Hepatocyte (in vitro differentiated cells): ENCODE results near the gene HIP1. TPM values are rescaled to one million over a fixed set of nuclear protein-coding genes. Genes with fewer than 3 reads are reported as not detected.
A peak's percentile ranks its signal among the peaks of the same experiment; 100 is the strongest.
"Not testable (repeated sequence)": the region's sequence is repeated elsewhere in the genome, so short reads cannot be mapped to it uniquely, and the experiment has no call there.

Source experiments
- DNase-seq: peaks from one replicate; pipeline ENCODE4 v3.0.0-alpha.2; 2016; ENCODE audit warnings: low spot score
- H2AFZ ChIP-seq: fragments of 200-600 bp; sonication (generic); 2 replicates; pipeline ENCODE4 v1.6.0; 2016; ENCODE audit warnings: antibody characterized with exemption, mild to moderate bottlenecking
- H3K27ac ChIP-seq: fragments of 200-600 bp; sonication (generic); 2 replicates; pipeline ENCODE4 v1.5.1; 2016; ENCODE audit warnings: mild to moderate bottlenecking
- H3K27me3 ChIP-seq: fragments of 200-600 bp; sonication (generic); 2 replicates; pipeline ENCODE4 v1.6.1; 2016
- H3K36me3 ChIP-seq: fragments of 200-600 bp; sonication (generic); replicated peaks from 2 replicates; pipeline ENCODE4 v1.5.1; 2016; ENCODE audit warnings: low read depth; ENCODE audit not compliant: insufficient read depth
- H3K4me1 ChIP-seq: fragments of 200-600 bp; sonication (generic); 2 replicates; pipeline ENCODE4 v1.5.1; 2016; ENCODE audit warnings: mild to moderate bottlenecking, moderate library complexity; ENCODE audit not compliant: insufficient read depth
- H3K4me2 ChIP-seq: fragments of 200-600 bp; sonication (generic); 2 replicates; pipeline ENCODE4 v1.6.0; 2016
- H3K4me3 ChIP-seq: fragments of 200-600 bp; sonication (generic); 2 replicates; pipeline ENCODE4 v1.5.1; 2016; ENCODE audit warnings: mild to moderate bottlenecking
- H3K79me2 ChIP-seq: fragments of 200-600 bp; sonication (generic); 2 replicates; pipeline ENCODE4 v1.6.0; 2017; ENCODE audit warnings: mild to moderate bottlenecking
- H3K9me2 ChIP-seq: fragments of 200-600 bp; sonication (generic); replicated peaks from 2 replicates; pipeline ENCODE4 v1.6.0; 2017; ENCODE audit warnings: mild to moderate bottlenecking; ENCODE audit not compliant: insufficient read depth
- H3K9me3 ChIP-seq: fragments of 200-600 bp; sonication (generic); 2 replicates; pipeline ENCODE4 v1.5.1; 2016; ENCODE audit warnings: low read depth, mild to moderate bottlenecking
- H4K20me1 ChIP-seq: fragments of 200-600 bp; sonication (generic); 2 replicates; pipeline ENCODE4 v1.6.0; 2016; ENCODE audit warnings: mild to moderate bottlenecking; ENCODE audit not compliant: insufficient read depth, poor library complexity, severe bottlenecking
- CTCF ChIP-seq: fragments of 200-600 bp; sonication (generic); IDR thresholded peaks from 2 replicates; pipeline ENCODE4 v1.5.1; 2016; ENCODE audit warnings: antibody characterized with exemption, mild to moderate bottlenecking; ENCODE audit not compliant: poor library complexity
- EZH2 ChIP-seq: fragments of 200-600 bp; sonication (generic); IDR thresholded peaks from 2 replicates; pipeline ENCODE4 v1.6.1; 2016; ENCODE audit warnings: antibody characterized with exemption, mild to moderate bottlenecking, borderline replicate concordance
- EZH2phosphoT487 ChIP-seq: fragments of 200-600 bp; sonication (generic); IDR thresholded peaks from one replicate; pipeline ENCODE4 v1.6.1; 2018; ENCODE audit warnings: antibody characterized with exemption, mild to moderate bottlenecking, low read depth, moderate library complexity; ENCODE audit not compliant: unreplicated experiment, severe bottlenecking
- WGBS: methylation state at CpG from one replicate; pipeline ENCODE4 v1.1.6; 2016; ENCODE audit warnings: low lambda C conversion rate; ENCODE audit errors: missing lambda C conversion rate; 5-methylcytosine and 5-hydroxymethylcytosine counted together
- polyA plus RNA-seq: library from polyadenylated mRNA; unstranded; fragments of >200 nt; fragmentation: Nextera tagmentation; extraction: Ambion mirVana; gene quantifications from 2 replicates; pipeline ENCODE4 v1.2.1, GENCODE V29; 2016
- total RNA-seq: library from RNA; depleted of rRNA; stranded (reverse); fragments of >200 nt; gene quantifications from 2 replicates; pipeline ENCODE4 v1.2.3, GENCODE V29; 2014

HIP1 gene
- total RNA-seq = 9.3 and 14.5 TPM in 2 replicates
- polyA plus RNA-seq = 7.4 and 8.3 TPM in 2 replicates

- peak within 1 kb of the TSS; percentile 72 for H3K4me3 ChIP-seq
- H3K36me3 ChIP-seq = no peaks in the 10 kb centered on the region
- TF ChIP-seq EZH2 = no peak
- TF ChIP-seq CTCF = no peak
- TF ChIP-seq EZH2phosphoT487 = no peak
- no peaks in the 10 kb centered on the region for H4K20me1 ChIP-seq
- no peaks in the 10 kb centered on the region for H3K9me3 ChIP-seq
- peak within 1 kb of the TSS; percentile 97 for H3K4me2 ChIP-seq
- peaks cover 15% of the 10 kb centered on the region for H3K27me3 ChIP-seq
- H3K4me1 ChIP-seq = no peaks in the 10 kb centered on the region
- 4% methylated on average over 30 of the region's 30 CpGs for WGBS
- H3K79me2 ChIP-seq = peaks cover 8% of the 10 kb centered on the region
- peak within 1 kb of the TSS; percentile 92 for H2AFZ ChIP-seq
- DNase-seq = no peak
- H3K9me2 ChIP-seq = no peaks in the 10 kb centered on the region
- H3K27ac ChIP-seq = peak within 1 kb of the TSS; percentile 73
Measured at GRCh38 chr7:75738604-75738974, at the start of gene HIP1. TSS of gene HIP1 (minus strand) at chr7:75738941. CDS start at chr7:75738920, 21 bp downstream.

DNA sequence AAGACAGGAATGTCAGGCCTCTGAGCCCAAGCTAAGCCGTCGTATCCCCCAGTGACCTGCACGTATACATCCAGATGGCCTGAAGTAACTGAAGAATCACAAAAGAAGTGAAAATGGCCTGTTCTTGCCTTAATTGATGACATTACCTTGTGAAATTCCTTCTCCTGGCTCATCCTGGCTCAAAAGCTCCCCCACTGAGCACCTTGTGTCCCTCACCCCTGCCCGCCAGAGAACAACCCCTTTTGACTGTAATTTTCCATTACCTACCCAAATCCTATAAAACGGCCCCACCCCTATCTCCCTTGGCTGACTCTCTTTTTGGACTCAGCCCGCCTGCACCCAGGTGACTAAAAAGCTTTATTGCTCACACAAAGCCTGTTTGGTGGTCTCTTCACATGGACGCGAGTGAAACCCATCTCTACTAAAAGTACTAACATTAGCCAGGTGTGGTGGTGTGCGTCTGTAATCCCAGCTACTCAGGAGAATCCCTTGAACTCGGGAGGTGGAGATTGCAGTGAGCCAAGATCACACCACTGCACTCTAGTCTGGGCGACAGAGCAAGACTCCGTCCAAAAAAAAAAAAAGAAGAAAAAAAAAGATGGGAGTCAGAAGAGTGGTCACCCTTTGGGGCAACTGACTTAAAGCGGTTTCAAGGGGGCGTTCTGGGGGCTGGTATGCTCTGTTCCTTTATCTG lies 49.6 kb upstream of the HIP1 start:
- not testable (repeated sequence) for H3K79me2 ChIP-seq, H3K9me2 ChIP-seq, H3K4me3 ChIP-seq, H3K9me3 ChIP-seq, H3K27ac ChIP-seq, H3K36me3 ChIP-seq, H3K27me3 ChIP-seq, H4K20me1 ChIP-seq, DNase-seq, H3K4me1 ChIP-seq, H2AFZ ChIP-seq, H3K4me2 ChIP-seq
- WGBS = 65% methylated on average over 14 of the region's 14 CpGs

- H2AFZ ChIP-seq, H3K9me3 ChIP-seq, H3K36me3 ChIP-seq, H3K4me1 ChIP-seq, H3K4me2 ChIP-seq, H3K27ac ChIP-seq, H3K4me3 ChIP-seq, H3K79me2 ChIP-seq, H4K20me1 ChIP-seq, DNase-seq, H3K27me3 ChIP-seq, H3K9me2 ChIP-seq: not testable (repeated sequence)
- WGBS = 73% methylated on average over 5 of the region's 5 CpGs
Measured at GRCh38 chr7:75783058-75783457, 44.3 kb upstream of the HIP1 start.

GRCh38 chr7:75780647-75781273 lies 42.0 kb upstream of the HIP1 start:
- not testable (repeated sequence) for H3K79me2 ChIP-seq, H4K20me1 ChIP-seq, H2AFZ ChIP-seq, H3K27ac ChIP-seq, H3K27me3 ChIP-seq, H3K4me1 ChIP-seq, H3K4me2 ChIP-seq, H3K9me3 ChIP-seq, H3K9me2 ChIP-seq, H3K36me3 ChIP-seq, H3K4me3 ChIP-seq, DNase-seq
- WGBS = 49% methylated on average over 14 of the region's 14 CpGs

GRCh38 chr7:75779516-75779915 lies 40.8 kb upstream of the HIP1 start:
- not testable (repeated sequence) for H3K9me2 ChIP-seq, H3K27me3 ChIP-seq, H3K4me3 ChIP-seq, H3K9me3 ChIP-seq, H3K4me2 ChIP-seq, H2AFZ ChIP-seq, H3K79me2 ChIP-seq, DNase-seq, H3K4me1 ChIP-seq, H3K27ac ChIP-seq, H4K20me1 ChIP-seq, H3K36me3 ChIP-seq
- WGBS = 56% methylated on average over 11 of the region's 11 CpGs

DNA sequence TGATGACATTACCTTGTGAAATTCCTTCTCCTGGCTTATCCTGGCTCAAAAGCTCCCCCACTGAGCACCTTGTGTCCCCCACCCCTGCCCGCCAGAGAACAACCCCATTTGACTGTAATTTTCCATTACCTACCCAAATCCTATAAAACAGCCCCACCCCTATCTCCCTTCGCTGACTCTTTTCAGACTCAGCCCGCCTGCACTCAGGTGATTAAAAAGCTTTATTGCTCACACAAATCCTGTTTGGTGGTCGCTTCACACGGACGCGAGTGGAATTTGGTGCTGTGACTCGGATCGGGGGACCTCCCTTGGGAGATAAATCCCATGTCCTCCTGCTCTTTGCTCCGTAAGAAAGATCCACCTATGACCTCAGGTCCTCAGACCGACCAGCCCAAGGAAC lies 40.3 kb upstream of the HIP1 start:
- H3K27me3 ChIP-seq, H3K36me3 ChIP-seq, H3K9me3 ChIP-seq, H3K4me3 ChIP-seq, DNase-seq, H3K4me1 ChIP-seq, H4K20me1 ChIP-seq, H3K27ac ChIP-seq, H3K9me2 ChIP-seq, H3K4me2 ChIP-seq, H3K79me2 ChIP-seq, H2AFZ ChIP-seq: not testable (repeated sequence)
- 35% methylated on average over 11 of the region's 11 CpGs for WGBS
